ENCODE results near the gene JUND.

- TF ChIP-seq CTCF (conservative IDR thresholded peaks at IDR 0.05; ENCODE audit: low read depth in 2 of 2) = no peak
- TF ChIP-seq EZH2phosphoT487 (IDR thresholded peaks at IDR 0.05; ENCODE audit: unreplicated experiment) = no peak
- TF ChIP-seq ETS1 (IDR thresholded peaks at IDR 0.05) = no peak
- no peak for TF ChIP-seq EZH2 (IDR thresholded peaks at IDR 0.05; ENCODE audit: low read depth, unreplicated experiment)
- TF ChIP-seq POLR2AphosphoS5 (IDR thresholded peaks at IDR 0.05; ENCODE audit: low read depth) = no peak
- TF ChIP-seq CREB1 (CRISPR knock-in tag; IDR thresholded peaks at IDR 0.05; ENCODE audit: low read depth) = no peak
These were observed 28.9 kb upstream of the JUND start for GRCh38 chr19:18310118-18310909.
